ENCODE measurements around the gene CTNNAL1.
"Not testable (repeated sequence)": the region's sequence is repeated elsewhere in the genome, so short reads cannot be mapped to it uniquely, and the experiment has no call there.

The CTNNAL1 gene, protein sequence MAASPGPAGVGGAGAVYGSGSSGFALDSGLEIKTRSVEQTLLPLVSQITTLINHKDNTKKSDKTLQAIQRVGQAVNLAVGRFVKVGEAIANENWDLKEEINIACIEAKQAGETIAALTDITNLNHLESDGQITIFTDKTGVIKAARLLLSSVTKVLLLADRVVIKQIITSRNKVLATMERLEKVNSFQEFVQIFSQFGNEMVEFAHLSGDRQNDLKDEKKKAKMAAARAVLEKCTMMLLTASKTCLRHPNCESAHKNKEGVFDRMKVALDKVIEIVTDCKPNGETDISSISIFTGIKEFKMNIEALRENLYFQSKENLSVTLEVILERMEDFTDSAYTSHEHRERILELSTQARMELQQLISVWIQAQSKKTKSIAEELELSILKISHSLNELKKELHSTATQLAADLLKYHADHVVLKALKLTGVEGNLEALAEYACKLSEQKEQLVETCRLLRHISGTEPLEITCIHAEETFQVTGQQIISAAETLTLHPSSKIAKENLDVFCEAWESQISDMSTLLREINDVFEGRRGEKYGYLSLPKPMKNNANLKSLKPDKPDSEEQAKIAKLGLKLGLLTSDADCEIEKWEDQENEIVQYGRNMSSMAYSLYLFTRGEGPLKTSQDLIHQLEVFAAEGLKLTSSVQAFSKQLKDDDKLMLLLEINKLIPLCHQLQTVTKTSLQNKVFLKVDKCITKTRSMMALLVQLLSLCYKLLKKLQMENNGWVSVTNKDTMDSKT

DNA sequence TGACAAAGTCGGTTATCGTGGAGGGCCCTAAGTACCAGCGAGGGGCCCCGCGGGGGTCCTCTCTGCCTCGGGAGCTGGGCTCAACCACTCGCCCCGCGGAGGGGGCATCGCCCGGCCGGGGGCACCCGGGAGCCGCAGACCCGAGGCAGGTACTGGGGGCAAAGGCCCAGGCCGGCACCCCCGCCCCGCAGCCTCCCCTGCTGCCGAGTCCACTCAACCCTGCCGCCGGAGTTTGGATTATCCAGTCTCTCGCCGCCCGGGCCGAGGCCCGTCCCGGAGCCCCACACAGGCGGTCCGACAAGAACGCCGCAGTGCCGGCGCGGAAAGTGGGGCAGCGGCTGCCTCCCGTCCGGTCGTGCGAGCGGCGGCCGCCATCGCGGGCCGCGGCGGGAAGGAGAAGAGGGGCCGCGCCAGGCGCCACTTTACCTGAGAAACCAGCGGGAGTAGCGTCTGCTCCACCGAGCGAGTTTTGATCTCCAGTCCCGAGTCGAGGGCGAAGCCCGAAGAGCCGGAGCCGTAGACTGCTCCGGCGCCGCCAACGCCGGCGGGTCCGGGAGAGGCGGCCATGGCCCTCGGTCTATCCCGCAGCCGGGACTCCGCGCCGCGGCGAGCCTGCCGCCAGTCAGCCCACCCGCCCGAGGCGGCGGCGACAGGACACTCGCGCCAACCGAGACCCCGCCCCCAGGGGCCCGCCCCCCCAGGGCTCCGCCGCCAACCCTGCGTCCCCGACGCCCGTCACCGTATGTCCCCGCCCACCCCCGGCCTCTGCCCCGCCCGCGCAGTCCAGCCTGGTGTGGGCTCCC, at the start of gene CTNNAL1:
CTNNAL1 (minus strand) TSS at position 624 of the 803 bp plus-strand sequence; CDS start at position 567, 57 bp downstream.
- DNase-seq (ENCODE audit: low read depth in 2 of 2), result peak; percentile 66 to 81

DNA sequence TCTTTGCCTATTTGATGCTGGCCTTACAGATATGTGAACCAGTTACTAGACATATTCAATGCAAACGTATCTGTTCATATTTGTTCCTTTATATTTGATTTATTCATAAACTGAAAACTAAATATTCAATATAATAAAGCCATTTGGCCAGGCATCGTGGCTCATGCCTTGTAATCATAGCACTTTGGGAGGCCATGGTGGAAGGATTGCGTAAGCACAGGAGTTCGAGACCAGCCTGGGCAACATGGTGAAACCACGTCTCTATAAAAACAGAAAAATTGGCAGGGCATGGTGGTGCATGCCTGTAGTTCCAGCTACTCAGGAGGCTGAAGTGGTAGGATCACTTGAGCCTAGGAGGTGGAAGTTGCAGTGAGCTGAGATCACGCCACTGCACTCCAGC, 49.2 kb upstream of the CTNNAL1 start:
- no peak for DNase-seq (ENCODE audit: low read depth in 2 of 2)

DNA sequence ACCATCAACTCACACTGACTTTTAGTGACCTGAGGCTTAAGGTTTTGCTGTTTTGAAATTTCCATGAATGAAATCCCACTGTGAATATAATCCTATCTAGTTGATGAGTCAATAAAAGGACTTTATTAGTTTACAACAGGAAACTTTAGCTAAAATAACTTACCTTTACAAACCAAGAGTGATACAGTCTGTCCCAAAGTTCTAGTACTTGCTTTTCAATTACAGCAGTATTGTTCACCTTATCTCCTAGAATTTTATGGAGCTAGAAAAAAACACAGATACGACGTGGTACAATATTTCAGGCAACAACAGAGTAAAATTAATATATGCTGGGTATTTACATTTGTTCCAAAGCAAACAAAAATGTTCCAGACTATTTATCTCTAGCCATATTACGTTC, 46.9 kb upstream of the CTNNAL1 start:
- DNase-seq (ENCODE audit: low read depth in 2 of 2), result no peak

DNA sequence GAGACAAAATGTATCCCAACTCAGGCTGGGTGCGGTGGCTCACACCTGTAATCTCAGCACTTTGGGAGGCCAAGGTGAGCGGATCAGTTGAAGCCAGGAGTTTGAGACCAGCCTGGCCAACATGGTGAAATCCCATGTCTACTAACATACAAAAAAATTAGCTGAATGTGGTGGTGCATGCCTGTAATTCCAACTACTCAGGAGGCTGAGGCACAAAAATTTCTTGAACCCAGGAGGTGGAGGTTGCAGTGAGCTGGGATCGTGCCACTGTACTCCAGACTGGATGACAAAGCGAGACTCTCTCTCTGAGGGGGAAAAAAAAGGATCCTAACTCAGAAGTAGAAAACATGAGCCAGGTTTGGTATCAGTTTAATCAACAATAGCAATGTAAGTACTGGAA, 39.8 kb upstream of the CTNNAL1 start:
- not testable (repeated sequence) for DNase-seq (ENCODE audit: low read depth in 2 of 2)

DNA sequence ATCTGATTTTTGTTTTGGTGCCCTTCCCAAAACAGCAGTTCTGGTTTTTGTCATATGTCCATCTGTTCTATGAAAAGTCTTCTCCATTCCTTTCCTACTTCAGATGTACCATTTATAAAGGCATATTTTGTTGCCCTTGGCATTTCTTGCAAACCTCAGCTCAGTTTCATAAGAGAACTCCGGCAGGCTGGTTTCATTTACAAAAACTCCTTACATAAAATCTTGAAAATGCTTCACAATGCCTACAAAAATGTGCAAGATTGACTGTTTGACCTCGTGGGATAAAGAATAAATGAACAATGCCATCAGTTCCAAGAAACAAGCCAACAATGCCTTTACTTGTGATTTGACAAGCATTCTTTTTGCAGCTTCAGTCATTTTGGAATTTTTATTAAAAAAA, 39.1 kb upstream of the CTNNAL1 start:
- no peak for DNase-seq (ENCODE audit: low read depth in 2 of 2)

DNA sequence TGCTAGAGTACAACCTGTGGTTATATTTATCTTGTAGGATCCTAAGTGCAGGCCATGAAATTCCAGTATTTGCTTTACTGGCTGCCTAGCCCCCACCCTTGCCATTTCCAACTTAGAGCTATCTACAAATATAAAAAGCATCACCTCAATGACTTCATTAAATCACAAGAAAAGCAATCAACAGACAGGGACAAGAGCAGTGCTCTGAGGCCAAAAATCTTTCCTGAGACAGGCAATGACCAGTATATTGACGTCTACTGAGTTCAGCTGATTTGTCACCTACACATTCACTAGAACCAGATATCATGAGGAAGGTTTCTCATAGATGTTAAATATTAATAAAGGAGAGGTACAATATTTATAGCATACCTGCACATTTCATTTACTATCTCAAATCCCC, 38.4 kb upstream of the CTNNAL1 start:
- no peak for DNase-seq (ENCODE audit: low read depth in 2 of 2)

DNA sequence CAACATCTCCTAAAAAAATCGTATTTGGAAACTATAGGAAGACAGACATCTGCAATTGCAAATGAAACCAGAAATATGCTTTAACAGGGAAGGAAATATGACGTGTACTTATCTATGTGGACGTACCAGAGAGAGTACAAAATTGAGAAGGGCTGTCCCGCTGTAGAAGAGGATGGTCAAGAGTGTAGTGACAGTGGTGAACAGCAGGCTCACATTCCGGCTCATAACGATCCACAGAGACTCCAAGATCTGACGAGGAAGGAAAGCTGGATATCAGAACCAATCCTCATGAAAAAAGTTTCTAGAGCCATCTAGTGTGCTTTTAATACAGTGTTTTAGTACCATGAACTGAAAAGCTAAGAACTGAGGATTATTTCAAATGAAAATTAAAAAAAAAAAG, 37.1 kb upstream of the CTNNAL1 start:
- no peak for DNase-seq (ENCODE audit: low read depth in 2 of 2)

DNA sequence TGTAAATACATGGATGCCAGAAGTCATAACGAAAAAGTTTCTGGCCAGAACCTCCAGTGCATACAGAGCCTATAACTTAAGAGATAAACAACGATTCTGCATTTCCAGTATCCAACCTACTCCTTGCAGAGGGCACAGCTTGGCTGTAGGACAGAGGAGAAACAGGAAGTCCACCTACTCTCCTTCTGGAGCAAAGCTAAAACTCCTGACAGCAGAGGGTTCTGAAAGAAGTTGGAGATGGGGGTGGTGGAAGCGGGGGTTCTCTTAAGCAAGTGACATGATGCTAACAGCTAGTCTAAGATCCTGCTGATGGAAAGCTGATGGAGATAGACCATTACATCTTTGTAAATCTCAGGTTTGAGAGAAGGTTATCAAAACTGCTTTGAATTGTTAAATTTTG, 35.5 kb upstream of the CTNNAL1 start:
- DNase-seq (ENCODE audit: low read depth in 2 of 2), result no peak

DNA sequence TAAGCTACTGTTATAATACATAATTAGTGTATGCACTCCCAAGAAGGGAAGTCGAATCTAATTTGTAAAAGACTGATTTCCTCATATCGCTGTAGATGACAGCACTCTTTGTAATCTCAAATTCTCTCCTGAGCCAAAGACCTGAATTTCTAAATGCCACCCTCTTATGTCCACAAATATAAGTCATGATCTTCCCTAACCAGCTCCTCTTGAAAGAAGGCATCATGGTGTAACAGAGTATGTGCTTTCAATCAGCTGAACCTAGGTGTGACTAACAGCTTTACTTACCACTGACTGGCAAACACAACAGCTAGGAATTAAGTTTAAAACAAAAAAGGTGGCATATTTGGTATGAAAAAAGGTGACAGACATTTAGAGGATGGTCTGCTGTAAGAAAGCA, 34.0 kb upstream of the CTNNAL1 start:
- DNase-seq (ENCODE audit: low read depth in 2 of 2), result no peak

DNA sequence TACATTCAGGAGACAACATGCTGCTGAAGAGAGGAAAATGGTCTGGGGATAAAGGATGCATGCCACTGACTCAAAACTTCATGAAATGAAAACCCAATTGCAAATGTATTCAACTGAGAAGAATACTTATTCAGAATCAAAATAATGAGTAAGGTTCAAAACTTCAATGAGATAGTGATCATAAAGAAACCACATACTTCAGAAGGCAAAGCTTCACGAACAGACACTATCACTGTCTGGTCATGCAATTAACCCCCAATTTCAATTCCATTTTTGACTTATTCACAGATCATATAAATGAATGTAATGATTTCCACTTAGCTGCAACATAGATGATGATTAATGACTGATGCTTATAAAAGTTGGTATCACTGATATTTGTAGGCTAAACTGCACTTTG, 33.0 kb upstream of the CTNNAL1 start:
- DNase-seq (ENCODE audit: low read depth in 2 of 2), result no peak

DNA sequence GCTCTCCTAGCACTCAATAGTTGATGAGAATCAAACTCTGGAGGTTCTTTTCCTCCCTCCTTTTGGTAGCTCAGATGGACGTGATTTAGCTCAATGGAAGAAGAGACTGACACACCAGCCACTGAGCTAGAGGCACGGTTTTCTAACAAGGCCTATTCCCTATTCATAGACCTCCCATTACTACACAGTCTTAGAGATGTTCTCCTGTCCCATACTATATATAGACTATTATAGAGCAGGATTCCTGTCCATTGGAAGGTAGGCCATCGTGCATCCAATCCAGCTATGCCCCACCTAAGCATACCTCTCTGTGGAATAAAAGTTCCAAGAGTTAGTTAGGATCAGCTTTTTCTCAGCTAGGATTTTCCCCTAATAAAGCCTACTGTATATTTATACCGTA, 30.3 kb upstream of the CTNNAL1 start:
- no peak for DNase-seq (ENCODE audit: low read depth in 2 of 2)

DNA sequence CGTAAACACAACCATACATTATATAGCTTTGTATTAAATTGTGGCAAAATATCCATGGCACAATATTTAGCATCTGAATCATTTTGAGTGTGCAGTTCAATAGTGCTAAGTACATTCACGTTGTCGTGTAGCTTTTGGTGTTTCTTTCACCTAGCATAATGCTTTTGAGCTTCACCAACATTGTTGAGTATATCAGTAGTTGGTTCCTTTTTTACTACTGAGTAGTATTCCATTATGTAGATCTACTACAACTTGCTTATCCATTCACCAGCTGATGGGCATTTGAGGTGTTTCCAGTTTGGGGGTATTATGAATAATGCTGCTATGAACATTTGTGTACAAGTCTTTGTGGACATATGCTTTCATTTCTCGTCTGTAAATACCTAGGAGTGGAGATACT, 27.3 kb upstream of the CTNNAL1 start:
- no peak for DNase-seq (ENCODE audit: low read depth in 2 of 2)

DNA sequence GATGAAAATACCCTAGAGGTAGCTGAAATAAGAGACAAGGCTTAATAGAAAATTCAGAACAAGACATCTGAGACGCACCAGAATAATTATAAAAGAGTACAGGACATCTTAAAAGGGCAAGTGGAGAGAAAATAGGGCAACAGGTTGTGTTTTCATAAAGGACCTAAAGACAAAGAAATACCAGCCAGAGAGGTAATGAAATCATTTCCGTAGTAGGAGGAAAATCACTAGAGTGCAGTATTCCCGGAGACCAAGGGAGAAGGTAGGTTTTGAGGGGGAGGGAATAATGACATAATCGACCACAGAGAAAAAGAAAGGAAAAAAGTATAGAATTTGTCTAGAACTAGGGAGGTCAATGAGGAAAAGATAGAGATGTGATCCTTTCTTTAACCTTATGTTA, 26.2 kb upstream of the CTNNAL1 start:
- DNase-seq (ENCODE audit: low read depth in 2 of 2), result no peak

DNA sequence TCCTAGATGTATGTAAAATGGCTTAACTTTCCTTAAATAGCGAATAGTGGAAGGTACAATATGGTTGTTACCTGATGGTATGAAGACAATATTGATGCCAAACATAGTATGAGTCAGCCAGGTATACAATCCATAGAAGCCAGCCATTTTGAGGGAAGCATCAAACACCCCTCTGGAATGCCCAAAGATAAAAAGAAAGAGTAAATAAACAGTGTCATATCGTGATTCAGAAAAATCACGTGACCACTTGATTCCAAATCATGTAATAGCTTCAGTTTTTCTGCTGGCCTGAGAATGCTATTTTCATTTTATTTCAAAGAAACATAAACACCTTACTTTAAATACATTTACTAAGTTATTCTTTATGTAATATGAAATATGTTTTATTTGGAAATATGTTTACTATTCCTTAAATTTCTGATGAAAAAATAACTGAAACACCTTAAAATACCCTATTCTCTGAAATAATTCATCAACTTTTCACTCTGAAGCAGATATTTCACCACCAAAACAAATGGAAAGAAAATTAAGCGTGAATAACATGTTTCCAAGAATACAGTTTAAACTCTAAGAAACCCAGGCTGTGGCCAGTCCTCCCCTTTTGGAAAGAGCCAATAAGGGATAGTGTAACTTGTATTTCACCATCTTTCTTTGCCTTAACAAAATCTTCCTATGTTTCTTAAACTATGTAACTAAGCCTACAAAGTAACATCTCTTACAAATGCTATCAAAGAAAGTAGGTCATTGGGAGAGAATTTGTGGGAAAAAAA, 24.8 kb upstream of the CTNNAL1 start:
- no peak for DNase-seq (ENCODE audit: low read depth in 2 of 2)

DNA sequence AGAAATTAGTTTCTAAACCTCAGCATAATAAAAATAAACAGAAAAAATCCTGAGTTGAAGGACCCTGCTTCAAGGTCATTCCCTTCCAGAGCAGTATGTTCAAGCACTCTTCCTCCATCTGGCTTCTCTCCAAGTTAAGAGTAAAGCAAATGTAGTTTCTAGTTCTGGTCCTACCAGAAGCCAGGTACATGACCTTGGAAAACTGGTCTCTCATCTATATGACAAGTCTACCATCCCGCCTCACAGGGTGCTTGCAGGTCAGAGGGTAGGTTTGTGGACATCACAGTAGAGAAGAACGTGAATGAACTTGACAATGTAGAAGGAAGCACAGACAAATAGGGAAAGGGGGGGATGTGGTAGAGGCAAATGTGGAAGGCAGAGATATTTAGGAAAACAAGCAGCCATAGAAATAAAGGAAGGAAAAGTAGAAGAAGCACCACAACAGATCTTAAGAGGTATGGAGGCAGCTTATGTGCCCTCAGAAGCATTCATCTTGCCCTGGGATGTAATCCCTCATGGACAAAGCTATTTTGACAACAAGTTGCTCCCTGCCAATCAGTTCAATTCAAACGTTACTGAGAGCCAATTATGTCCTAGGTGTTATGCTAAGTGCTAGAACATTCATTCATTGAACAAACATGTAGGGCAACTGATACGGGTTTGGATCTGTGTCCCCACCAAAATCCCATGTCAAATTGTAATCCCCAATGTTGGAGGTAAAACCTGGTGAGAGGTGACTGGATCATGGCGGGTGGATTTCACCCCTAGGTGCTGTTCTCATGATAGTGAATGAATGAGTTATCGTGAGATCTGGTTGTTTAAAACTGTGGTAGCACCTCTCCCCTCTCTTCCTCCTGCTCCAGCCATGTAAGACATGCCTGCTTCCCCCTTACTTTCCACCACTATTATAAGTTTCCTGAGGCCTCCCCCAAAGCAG, 23.7 kb upstream of the CTNNAL1 start:
- no peak for DNase-seq (ENCODE audit: low read depth in 2 of 2)

DNA sequence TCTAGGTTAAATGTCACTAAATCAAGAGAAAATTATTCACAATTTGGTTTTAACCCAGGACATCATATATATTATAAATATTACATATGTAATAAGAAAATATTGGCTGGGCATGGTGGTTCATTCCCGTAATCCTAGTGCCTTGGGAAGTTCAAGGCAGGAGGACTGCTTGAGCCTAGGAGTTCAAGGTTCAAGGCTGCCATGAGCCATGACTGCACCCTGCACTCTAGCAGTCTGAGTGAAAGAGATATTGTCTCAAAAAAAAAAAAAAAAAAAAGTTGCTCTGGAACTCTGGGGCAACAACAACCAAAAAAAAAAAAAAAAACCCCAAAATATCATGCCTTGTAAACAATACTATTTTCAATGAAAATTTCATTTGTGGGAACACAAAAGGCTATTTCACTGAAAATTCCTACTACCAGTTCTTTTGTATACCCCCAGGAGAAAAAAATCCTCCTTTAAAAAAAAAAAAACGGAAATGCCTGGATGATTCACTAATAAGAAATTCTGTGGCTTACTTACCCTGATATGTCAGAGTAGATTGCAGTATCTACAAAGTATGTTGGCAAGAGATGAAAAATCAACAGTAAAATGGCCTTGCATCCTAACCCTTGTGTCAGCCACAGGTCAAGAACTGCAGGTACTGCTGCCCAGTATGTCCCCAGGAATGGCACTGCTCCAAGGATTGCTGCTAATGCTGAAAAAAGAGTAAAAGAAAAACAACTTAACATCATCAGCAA, 22.6 kb upstream of the CTNNAL1 start:
- no peak for DNase-seq (ENCODE audit: low read depth in 2 of 2)

DNA sequence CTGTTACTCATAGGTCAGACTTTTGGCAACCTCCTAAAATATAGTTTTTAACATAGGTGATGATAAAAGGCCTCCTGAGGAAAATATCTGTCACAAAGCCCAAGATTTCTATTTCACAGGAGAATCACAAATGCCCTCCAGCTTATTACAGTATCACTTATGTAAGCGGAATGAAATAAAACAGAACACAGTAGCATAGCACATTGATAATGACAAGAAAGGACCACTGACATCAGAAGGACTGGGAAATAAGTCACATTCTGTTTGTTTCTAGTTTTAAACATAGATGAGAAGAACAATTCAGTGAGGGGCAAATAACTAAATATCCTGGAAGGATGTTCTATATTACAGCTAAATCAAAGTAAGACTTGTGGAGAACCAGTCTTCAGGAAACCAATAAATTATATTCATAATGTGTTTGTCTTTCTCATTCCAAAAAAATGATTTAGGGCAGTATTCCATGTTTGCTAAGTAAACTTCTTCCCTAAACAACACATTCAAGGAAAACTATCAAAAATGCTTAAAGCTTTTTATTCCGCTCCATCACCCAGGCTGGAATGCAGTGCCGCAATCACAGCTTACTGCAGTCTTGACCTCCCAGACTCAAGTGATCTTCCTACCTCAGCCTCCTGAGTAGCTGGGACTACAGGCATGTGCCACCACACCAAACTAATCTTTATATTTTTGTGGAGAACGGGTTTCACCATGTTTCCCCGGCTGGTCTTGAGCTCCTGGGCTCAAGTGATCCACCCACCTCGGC, 20.8 kb upstream of the CTNNAL1 start:
- DNase-seq (ENCODE audit: low read depth in 2 of 2), result no peak

DNA sequence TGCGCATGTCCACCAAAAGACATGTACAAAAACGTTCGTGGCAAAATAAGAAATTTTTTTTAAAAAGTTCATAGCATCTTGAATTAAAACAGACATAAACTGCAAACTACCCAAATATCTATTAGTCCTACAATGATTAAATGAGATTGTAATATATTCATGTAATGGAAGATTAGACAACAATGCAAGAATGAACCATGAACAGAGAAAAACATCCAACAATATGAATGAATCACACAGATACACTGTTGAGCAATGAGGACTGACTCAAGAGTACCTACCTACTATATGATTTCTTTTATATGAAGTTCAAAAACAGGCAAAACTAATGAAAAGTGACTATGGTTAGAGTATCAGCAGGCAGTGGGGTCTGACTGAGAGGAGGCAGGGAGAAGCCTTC, 17.9 kb upstream of the CTNNAL1 start:
- DNase-seq (ENCODE audit: low read depth in 2 of 2), result no peak

DNA sequence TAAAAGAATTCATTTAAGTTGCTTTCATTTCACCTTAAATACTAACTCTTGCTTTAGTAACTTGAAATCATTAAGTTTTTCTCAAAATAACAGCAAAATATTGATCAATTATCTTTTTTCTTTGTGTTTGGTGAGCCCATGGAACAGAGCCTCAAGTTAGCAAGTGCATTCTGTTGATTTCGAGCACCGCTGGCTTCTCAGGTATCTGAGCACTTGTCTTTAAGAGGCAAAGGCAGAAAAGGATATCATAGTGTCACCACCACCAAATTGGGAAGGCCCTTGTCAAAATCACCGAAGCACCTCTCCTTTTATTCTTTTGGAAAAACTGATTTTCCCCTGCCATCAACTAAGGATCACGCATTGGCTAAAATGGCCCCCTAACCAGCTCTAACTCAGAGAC, 17.1 kb upstream of the CTNNAL1 start:
- no peak for DNase-seq (ENCODE audit: low read depth in 2 of 2)

Data from stimulated activated CD4-positive, alpha-beta T cell treated with anti-CD3 and anti-CD28 coated beads, Interleukin-1b, Interleukin-23, amount 100 ng/mL, for 4 hours (primary cell).